ENCODE results near the gene TBKBP1. TPM values are rescaled to one million over a fixed set of nuclear protein-coding genes. Genes with fewer than 3 reads are reported as not detected.

Gene TBKBP1
- total and polyA plus RNA-seq, 2 experiments from 2014 or later: 22.6 to 143 TPM

GRCh38 chr17:47650525-47651522 lies 43.1 kb upstream of the TBKBP1 start:
- no peak overlapping the region for H3K27ac ChIP-seq
- no peaks in the 10 kb centered on the region for H3K27me3 ChIP-seq
- H3K9me3 ChIP-seq (ENCODE audit: low read depth): no peaks in the 10 kb centered on the region
- peak; percentile 96 to 99 for DNase-seq (ENCODE audit: low read depth in 1 of 2, low spot score in 1 of 2)
- H3K36me3 ChIP-seq: peaks cover 40% of the 10 kb centered on the region
- peaks cover 9% of the 10 kb centered on the region for H3K4me1 ChIP-seq (ENCODE audit: low read depth)
- no peak for TF ChIP-seq CTCF (IDR thresholded peaks at IDR 0.05; ENCODE audit: low read depth, low read length)
- H3K4me3 ChIP-seq: peak overlapping the region; percentile 65

- Histone ChIP-seq H3K9me3 (ENCODE audit: low read depth) (no peaks in the 10 kb centered on the region), H3K4me1 (ENCODE audit: low read depth) (peaks cover 9% of the 10 kb centered on the region), H3K27ac (no peak overlapping the region), H3K27me3 (no peaks in the 10 kb centered on the region), H3K4me3 (peak overlapping the region; percentile 65), H3K36me3 (peaks cover 49% of the 10 kb centered on the region)
- TF ChIP-seq CTCF (IDR thresholded peaks at IDR 0.05; ENCODE audit: low read depth, low read length): no peak
- no peak for DNase-seq (ENCODE audit: low read depth in 1 of 2, low spot score in 1 of 2)
Observed at GRCh38 chr17:47651704-47652103, 42.3 kb upstream of the TBKBP1 start.

- Histone ChIP-seq H3K4me3 (no peak overlapping the region), H3K27me3 (no peaks in the 10 kb centered on the region), H3K36me3 (peaks cover 58% of the 10 kb centered on the region), H3K27ac (no peak overlapping the region), H3K9me3 (ENCODE audit: low read depth) (no peaks in the 10 kb centered on the region), H3K4me1 (ENCODE audit: low read depth) (peaks cover 9% of the 10 kb centered on the region)
- TF ChIP-seq CTCF (IDR thresholded peaks at IDR 0.05; ENCODE audit: low read depth, low read length): no peak
- peak in 1 of 2 donors; percentile 27 for DNase-seq (ENCODE audit: low read depth in 1 of 2, low spot score in 1 of 2)
Observed at GRCh38 chr17:47652570-47652969, 41.4 kb upstream of the TBKBP1 start.

GRCh38 chr17:47653442-47653841 lies 40.5 kb upstream of the TBKBP1 start:
- peaks cover 9% of the 10 kb centered on the region for H3K4me1 ChIP-seq (ENCODE audit: low read depth)
- H3K27me3 ChIP-seq: no peaks in the 10 kb centered on the region
- no peak for TF ChIP-seq CTCF (IDR thresholded peaks at IDR 0.05; ENCODE audit: low read depth, low read length)
- no peak overlapping the region for H3K27ac ChIP-seq
- no peak for DNase-seq (ENCODE audit: low read depth in 1 of 2, low spot score in 1 of 2)
- no peaks in the 10 kb centered on the region for H3K9me3 ChIP-seq (ENCODE audit: low read depth)
- H3K36me3 ChIP-seq: peaks cover 66% of the 10 kb centered on the region
- no peak overlapping the region for H3K4me3 ChIP-seq

- TF ChIP-seq CTCF (IDR thresholded peaks at IDR 0.05; ENCODE audit: low read depth, low read length): no peak
- Histone ChIP-seq H3K27ac (no peak overlapping the region), H3K4me3 (no peak overlapping the region), H3K9me3 (ENCODE audit: low read depth) (no peaks in the 10 kb centered on the region), H3K27me3 (no peaks in the 10 kb centered on the region), H3K36me3 (peaks cover 77% of the 10 kb centered on the region), H3K4me1 (ENCODE audit: low read depth) (peaks cover 9% of the 10 kb centered on the region)
- DNase-seq (ENCODE audit: low read depth in 1 of 2, low spot score in 1 of 2): no peak
Observed at GRCh38 chr17:47654991-47655390, 39.0 kb upstream of the TBKBP1 start.
